ENCODE data around the gene STK4. TPM values are rescaled to one million over a fixed set of nuclear protein-coding genes. Genes with fewer than 3 reads are reported as not detected.

STK4 gene
- 100 to 1,000 TPM in 1 of 4 donors, 10 to 100 TPM in 3; 27.7 to 128 (median 42.9) TPM for total RNA-seq

- H3K36me3 ChIP-seq: no peaks in the 10 kb centered on the region
- peak within 1 kb of the TSS; percentile 76 to 98 (median 85) for H3K4me3 ChIP-seq
- peaks cover 0 to 8% (median 2%) of the 10 kb centered on the region in 4 donors for H3K4me1 ChIP-seq
- DNase-seq: peak; percentile 95 to 98 (median 97)
- H3K9me3 ChIP-seq: no peaks in the 10 kb centered on the region
- TF ChIP-seq POLR2A (IDR thresholded peaks at IDR 0.05) (peak; percentile 92 to 94), CTCF (IDR thresholded peaks at IDR 0.05) (peak; percentile 20 to 64 (median 54))
- peak within 1 kb of the TSS; percentile 88 to 97 (median 92) for H3K27ac ChIP-seq
- no peaks in the 10 kb centered on the region for H3K27me3 ChIP-seq
These were observed at the start of gene STK4 for GRCh38 chr20:44966030-44966961. Gene STK4, plus strand, starts transcription at chr20:44966512. Its CDS starts 57 bp downstream, at chr20:44966569.

- no peak for DNase-seq
- Histone ChIP-seq H3K4me1 (no peaks in the 10 kb centered on the region), H3K27me3 (no peaks in the 10 kb centered on the region), H3K27ac (no peak overlapping the region), H3K4me3 (no peak overlapping the region), H3K9me3 (no peaks in the 10 kb centered on the region), H3K36me3 (no peaks in the 10 kb centered on the region)
- TF ChIP-seq POLR2A (IDR thresholded peaks at IDR 0.05) (no peak), CTCF (IDR thresholded peaks at IDR 0.05) (no peak)
These were observed 49.7 kb upstream of the STK4 start for GRCh38 chr20:44916586-44916985.

- Histone ChIP-seq H3K27me3 (no peaks in the 10 kb centered on the region), H3K4me3 (no peak overlapping the region), H3K9me3 (no peaks in the 10 kb centered on the region), H3K36me3 (no peaks in the 10 kb centered on the region), H3K27ac (no peak overlapping the region), H3K4me1 (no peaks in the 10 kb centered on the region)
- no peak for TF ChIP-seq CTCF (IDR thresholded peaks at IDR 0.05)
- no peak for TF ChIP-seq POLR2A (IDR thresholded peaks at IDR 0.05)
- DNase-seq: no peak
These were observed 48.9 kb upstream of the STK4 start for GRCh38 chr20:44917399-44917798.

- no peak for DNase-seq
- Histone ChIP-seq H3K9me3 (no peaks in the 10 kb centered on the region), H3K4me1 (no peaks in the 10 kb centered on the region), H3K36me3 (no peaks in the 10 kb centered on the region), H3K4me3 (no peak overlapping the region), H3K27ac (no peak overlapping the region), H3K27me3 (no peaks in the 10 kb centered on the region)
- TF ChIP-seq POLR2A (IDR thresholded peaks at IDR 0.05) (no peak), CTCF (IDR thresholded peaks at IDR 0.05) (no peak)
These were observed 48.0 kb upstream of the STK4 start for GRCh38 chr20:44918342-44918741.

GRCh38 chr20:44918761-44919160 lies 47.6 kb upstream of the STK4 start:
- TF ChIP-seq CTCF (IDR thresholded peaks at IDR 0.05) (no peak), POLR2A (IDR thresholded peaks at IDR 0.05) (no peak)
- Histone ChIP-seq H3K36me3 (no peaks in the 10 kb centered on the region), H3K4me3 (no peak overlapping the region), H3K27ac (no peak overlapping the region), H3K9me3 (no peaks in the 10 kb centered on the region), H3K4me1 (no peaks in the 10 kb centered on the region), H3K27me3 (no peaks in the 10 kb centered on the region)
- DNase-seq: peak in 1 of 3 donors; percentile 41

Measured in Peyer's patch (tissue), 4 donors.